Hepatocyte (in vitro differentiated cells): ENCODE results near the gene HRCT1. TPM values are rescaled to one million over a fixed set of nuclear protein-coding genes. Genes with fewer than 3 reads are reported as not detected.

Source experiments
- DNase-seq: peaks from one replicate; pipeline ENCODE4 v3.0.0-alpha.2; 2016; ENCODE audit warnings: low spot score
- H2AFZ ChIP-seq: fragments of 200-600 bp; sonication (generic); 2 replicates; pipeline ENCODE4 v1.6.0; 2016; ENCODE audit warnings: antibody characterized with exemption, mild to moderate bottlenecking
- H3K27ac ChIP-seq: fragments of 200-600 bp; sonication (generic); 2 replicates; pipeline ENCODE4 v1.5.1; 2016; ENCODE audit warnings: mild to moderate bottlenecking
- H3K27me3 ChIP-seq: fragments of 200-600 bp; sonication (generic); 2 replicates; pipeline ENCODE4 v1.6.1; 2016
- H3K36me3 ChIP-seq: fragments of 200-600 bp; sonication (generic); replicated peaks from 2 replicates; pipeline ENCODE4 v1.5.1; 2016; ENCODE audit warnings: low read depth; ENCODE audit not compliant: insufficient read depth
- H3K4me1 ChIP-seq: fragments of 200-600 bp; sonication (generic); 2 replicates; pipeline ENCODE4 v1.5.1; 2016; ENCODE audit warnings: mild to moderate bottlenecking, moderate library complexity; ENCODE audit not compliant: insufficient read depth
- H3K4me2 ChIP-seq: fragments of 200-600 bp; sonication (generic); 2 replicates; pipeline ENCODE4 v1.6.0; 2016
- H3K4me3 ChIP-seq: fragments of 200-600 bp; sonication (generic); 2 replicates; pipeline ENCODE4 v1.5.1; 2016; ENCODE audit warnings: mild to moderate bottlenecking
- H3K79me2 ChIP-seq: fragments of 200-600 bp; sonication (generic); 2 replicates; pipeline ENCODE4 v1.6.0; 2017; ENCODE audit warnings: mild to moderate bottlenecking
- H3K9me2 ChIP-seq: fragments of 200-600 bp; sonication (generic); replicated peaks from 2 replicates; pipeline ENCODE4 v1.6.0; 2017; ENCODE audit warnings: mild to moderate bottlenecking; ENCODE audit not compliant: insufficient read depth
- H3K9me3 ChIP-seq: fragments of 200-600 bp; sonication (generic); 2 replicates; pipeline ENCODE4 v1.5.1; 2016; ENCODE audit warnings: low read depth, mild to moderate bottlenecking
- H4K20me1 ChIP-seq: fragments of 200-600 bp; sonication (generic); 2 replicates; pipeline ENCODE4 v1.6.0; 2016; ENCODE audit warnings: mild to moderate bottlenecking; ENCODE audit not compliant: insufficient read depth, poor library complexity, severe bottlenecking
- CTCF ChIP-seq: fragments of 200-600 bp; sonication (generic); IDR thresholded peaks from 2 replicates; pipeline ENCODE4 v1.5.1; 2016; ENCODE audit warnings: antibody characterized with exemption, mild to moderate bottlenecking; ENCODE audit not compliant: poor library complexity
- EZH2 ChIP-seq: fragments of 200-600 bp; sonication (generic); IDR thresholded peaks from 2 replicates; pipeline ENCODE4 v1.6.1; 2016; ENCODE audit warnings: antibody characterized with exemption, mild to moderate bottlenecking, borderline replicate concordance
- EZH2phosphoT487 ChIP-seq: fragments of 200-600 bp; sonication (generic); IDR thresholded peaks from one replicate; pipeline ENCODE4 v1.6.1; 2018; ENCODE audit warnings: antibody characterized with exemption, mild to moderate bottlenecking, low read depth, moderate library complexity; ENCODE audit not compliant: unreplicated experiment, severe bottlenecking
- WGBS: methylation state at CpG from one replicate; pipeline ENCODE4 v1.1.6; 2016; ENCODE audit warnings: low lambda C conversion rate; ENCODE audit errors: missing lambda C conversion rate; 5-methylcytosine and 5-hydroxymethylcytosine counted together
- polyA plus RNA-seq: library from polyadenylated mRNA; unstranded; fragments of >200 nt; fragmentation: Nextera tagmentation; extraction: Ambion mirVana; gene quantifications from 2 replicates; pipeline ENCODE4 v1.2.1, GENCODE V29; 2016
- total RNA-seq: library from RNA; depleted of rRNA; stranded (reverse); fragments of >200 nt; gene quantifications from 2 replicates; pipeline ENCODE4 v1.2.3, GENCODE V29; 2014

HRCT1 gene
- total and polyA plus RNA-seq, 2 experiments from 2014 or later, result 0.90 to 1.8 TPM

- H4K20me1 ChIP-seq, result no peaks in the 10 kb centered on the region
- H2AFZ ChIP-seq, result no peak overlapping the region
- DNase-seq, result no peak
- no peaks in the 10 kb centered on the region for H3K9me3 ChIP-seq
- H3K4me1 ChIP-seq, result peaks cover 3% of the 10 kb centered on the region
- H3K79me2 ChIP-seq, result no peaks in the 10 kb centered on the region
- H3K4me3 ChIP-seq, result no peak overlapping the region
- no peak overlapping the region for H3K27ac ChIP-seq
- no peaks in the 10 kb centered on the region for H3K36me3 ChIP-seq
- TF ChIP-seq EZH2phosphoT487 (no peak), EZH2 (no peak)
- 34% methylated on average over 2 of the region's 2 CpGs for WGBS
- no peaks in the 10 kb centered on the region for H3K9me2 ChIP-seq
- peaks cover 6% of the 10 kb centered on the region for H3K27me3 ChIP-seq
- no peak overlapping the region for H3K4me2 ChIP-seq
Observed at GRCh38 chr9:35948901-35949318, 42.9 kb downstream of the HRCT1 start.

- Histone ChIP-seq H3K9me3 (no peaks in the 10 kb centered on the region), H3K4me2 (no peak overlapping the region), H4K20me1 (no peaks in the 10 kb centered on the region), H2AFZ (no peak overlapping the region), H3K27ac (no peak overlapping the region), H3K36me3 (no peaks in the 10 kb centered on the region), H3K27me3 (peaks cover 6% of the 10 kb centered on the region), H3K4me3 (no peak overlapping the region), H3K9me2 (no peaks in the 10 kb centered on the region), H3K79me2 (no peaks in the 10 kb centered on the region), H3K4me1 (no peaks in the 10 kb centered on the region)
- no peak for DNase-seq
- TF ChIP-seq EZH2, result no peak
- no peak for TF ChIP-seq EZH2phosphoT487
- no peak for TF ChIP-seq CTCF
- 57% methylated on average over 6 of the region's 6 CpGs for WGBS
Observed at GRCh38 chr9:35951736-35952135, 45.7 kb downstream of the HRCT1 start.

GRCh38 chr9:35952526-35953191 lies 46.7 kb downstream of the HRCT1 start:
- no peak overlapping the region for H3K27ac ChIP-seq
- no peaks in the 10 kb centered on the region for H3K36me3 ChIP-seq
- no peaks in the 10 kb centered on the region for H3K9me2 ChIP-seq
- 71% methylated on average over 6 of the region's 6 CpGs for WGBS
- no peak overlapping the region for H3K4me2 ChIP-seq
- no peak overlapping the region for H2AFZ ChIP-seq
- peaks cover 6% of the 10 kb centered on the region for H3K27me3 ChIP-seq
- H3K9me3 ChIP-seq, result no peaks in the 10 kb centered on the region
- TF ChIP-seq EZH2 (no peak), CTCF (no peak), EZH2phosphoT487 (no peak)
- no peak for DNase-seq
- no peak overlapping the region for H3K4me3 ChIP-seq
- H4K20me1 ChIP-seq, result no peaks in the 10 kb centered on the region
- no peaks in the 10 kb centered on the region for H3K79me2 ChIP-seq
- no peaks in the 10 kb centered on the region for H3K4me1 ChIP-seq

GRCh38 chr9:35954942-35955546 lies 49.0 kb downstream of the HRCT1 start:
- H3K9me3 ChIP-seq, result no peaks in the 10 kb centered on the region
- no peak overlapping the region for H3K27ac ChIP-seq
- no peak overlapping the region for H3K4me2 ChIP-seq
- no peak overlapping the region for H3K4me3 ChIP-seq
- WGBS, result 10% methylated on average over 6 of the region's 6 CpGs
- H3K36me3 ChIP-seq, result no peaks in the 10 kb centered on the region
- no peaks in the 10 kb centered on the region for H3K9me2 ChIP-seq
- no peaks in the 10 kb centered on the region for H3K79me2 ChIP-seq
- no peaks in the 10 kb centered on the region for H4K20me1 ChIP-seq
- peaks cover 6% of the 10 kb centered on the region for H3K27me3 ChIP-seq
- TF ChIP-seq EZH2 (no peak), EZH2phosphoT487 (no peak), CTCF (peak; percentile 84)
- DNase-seq, result peak; percentile 85
- peaks cover 1% of the 10 kb centered on the region for H3K4me1 ChIP-seq
- no peak overlapping the region for H2AFZ ChIP-seq
